HG02610 (cell line): ENCODE data around the gene CARMIL3.
A peak's percentile ranks its signal among the peaks of the same experiment; 100 is the strongest.
"Not testable (repeated sequence)": the region's sequence is repeated elsewhere in the genome, so short reads cannot be mapped to it uniquely, and the experiment has no call there.

Experiments
- ATAC-seq: cut with Tn5 transposase; IDR thresholded peaks from one replicate; pipeline ENCODE4 v1.9.1; 2021; ENCODE audit warnings: mild to moderate bottlenecking, moderate library complexity; ENCODE audit not compliant: unreplicated experiment

Gene CARMIL3

GRCh38 chr14:24093207-24093900, 41.5 kb downstream of the CARMIL3 start:
- ATAC-seq, result no peak

- ATAC-seq, result peak; percentile 34
These were observed 42.4 kb downstream of the CARMIL3 start, which contains the start of gene PCK2 for GRCh38 chr14:24093901-24094840. Gene PCK2, plus strand, starts transcription at chr14:24094311. Its CDS starts 95 bp downstream, at chr14:24094406.

- ATAC-seq, result no peak
These were observed 43.0 kb downstream of the CARMIL3 start for GRCh38 chr14:24094841-24095270.

- ATAC-seq, result peak; percentile 81
These were observed 43.7 kb downstream of the CARMIL3 start for GRCh38 chr14:24095271-24096068.

GRCh38 chr14:24096545-24097181, 44.9 kb downstream of the CARMIL3 start:
- ATAC-seq, result no peak

- ATAC-seq, result no peak
These were observed 46.6 kb downstream of the CARMIL3 start for GRCh38 chr14:24098229-24098926.

GRCh38 chr14:24098927-24099813, 47.4 kb downstream of the CARMIL3 start:
- no peak for ATAC-seq

- no peak for ATAC-seq
These were observed 48.6 kb downstream of the CARMIL3 start for GRCh38 chr14:24100197-24100981.

- ATAC-seq, result no peak
These were observed 49.2 kb downstream of the CARMIL3 start for GRCh38 chr14:24100982-24101494.

- no peak for ATAC-seq
These were observed 50.7 kb downstream of the CARMIL3 start for GRCh38 chr14:24102357-24103048.

- no peak for ATAC-seq
These were observed 51.6 kb downstream of the CARMIL3 start for GRCh38 chr14:24103451-24103850.

- not testable (repeated sequence) for ATAC-seq
These were observed 53.9 kb downstream of the CARMIL3 start for GRCh38 chr14:24105609-24106239.

GRCh38 chr14:24106672-24107271, 55.0 kb downstream of the CARMIL3 start:
- no peak for ATAC-seq

GRCh38 chr14:24108336-24108874, 56.6 kb downstream of the CARMIL3 start:
- no peak for ATAC-seq

- no peak for ATAC-seq
These were observed 58.3 kb downstream of the CARMIL3 start for GRCh38 chr14:24110060-24110459.

GRCh38 chr14:24110523-24110922, 58.7 kb downstream of the CARMIL3 start:
- no peak for ATAC-seq
